Smooth muscle cell (in vitro differentiated cells): ENCODE results near the gene CYP3A4. TPM values are rescaled to one million over a fixed set of nuclear protein-coding genes. Genes with fewer than 3 reads are reported as not detected.

Experiments used
- DNase-seq: peaks from one replicate; lab custom pipeline; 2025; ENCODE audit not compliant: unreplicated experiment; lab: John Stamatoyannopoulos, UW
- H2AFZ ChIP-seq: fragments of 200-600 bp; sonication (generic); 2 replicates; pipeline ENCODE4 v1.6.0; 2016; ENCODE audit warnings: antibody characterized with exemption, low read depth, mild to moderate bottlenecking
- H3F3A ChIP-seq: fragments of 200-600 bp; sonication (generic); 2 replicates; pipeline ENCODE4 v1.6.0; 2017; ENCODE audit warnings: antibody characterized with exemption, low read depth
- H3K27ac ChIP-seq: fragments of 200-600 bp; sonication (generic); 2 replicates; pipeline ENCODE4 v1.5.1; 2016; ENCODE audit warnings: low read depth, mild to moderate bottlenecking
- H3K27me3 ChIP-seq: fragments of 200-600 bp; sonication (generic); 2 replicates; pipeline ENCODE4 v1.6.1; 2016; ENCODE audit warnings: low read depth, mild to moderate bottlenecking
- H3K36me3 ChIP-seq: fragments of 200-600 bp; sonication (generic); 2 replicates; pipeline ENCODE4 v1.5.1; 2016; ENCODE audit warnings: low read depth
- H3K4me1 ChIP-seq: fragments of 200-600 bp; sonication (generic); 2 replicates; pipeline ENCODE4 v1.5.1; 2016; ENCODE audit warnings: low read depth
- H3K4me2 ChIP-seq: fragments of 200-600 bp; sonication (generic); 2 replicates; pipeline ENCODE4 v1.6.0; 2016; ENCODE audit warnings: mild to moderate bottlenecking
- H3K4me3 ChIP-seq: fragments of 200-600 bp; sonication (generic); 2 replicates; pipeline ENCODE4 v1.5.1; 2016; ENCODE audit warnings: mild to moderate bottlenecking
- H3K79me2 ChIP-seq: fragments of 200-600 bp; sonication (generic); 2 replicates; pipeline ENCODE4 v1.6.0; 2016; ENCODE audit warnings: low read depth, mild to moderate bottlenecking
- H3K9ac ChIP-seq: fragments of 200-600 bp; sonication (generic); 2 replicates; pipeline ENCODE4 v1.6.0; 2016; ENCODE audit warnings: low read depth
- H3K9me3 ChIP-seq: fragments of 200-600 bp; sonication (generic); replicated peaks from 2 replicates; pipeline ENCODE4 v1.5.1; 2016; ENCODE audit warnings: low read depth
- H4K20me1 ChIP-seq: fragments of 200-600 bp; sonication (generic); 2 replicates; pipeline ENCODE4 v1.6.0; 2016; ENCODE audit warnings: low read depth
- WGBS: methylation state at CpG from one replicate; pipeline ENCODE4 v1.1.7; 2016; ENCODE audit warnings: low lambda C conversion rate; 5-methylcytosine and 5-hydroxymethylcytosine counted together
- polyA plus RNA-seq: library from polyadenylated mRNA; unstranded; fragments of >200 nt; fragmentation: Nextera tagmentation; extraction: Ambion mirVana; gene quantifications from 2 replicates; pipeline ENCODE4 v1.2.1, GENCODE V29; 2016
- total RNA-seq: library from RNA; depleted of rRNA; stranded (reverse); fragments of >200 nt; gene quantifications from 2 replicates; pipeline ENCODE4 v1.2.3, GENCODE V29; 2014
- TF ChIP-seq, protein P1 (sequence below): fragments of 200-600 bp; sonication (generic); IDR thresholded peaks from 2 replicates; pipeline ENCODE4 v1.5.1; 2017; ENCODE audit warnings: borderline replicate concordance, mild to moderate bottlenecking, antibody characterized with exemption; ENCODE audit not compliant: insufficient read depth, poor library complexity, severe bottlenecking

Gene CYP3A4
- total and polyA plus RNA-seq, 2 experiments from 2014 or later: not detected

- no peaks in the 10 kb centered on the region for H3K9me3 ChIP-seq
- no peaks in the 10 kb centered on the region for H3K27me3 ChIP-seq
- H2AFZ ChIP-seq: no peak overlapping the region
- 76% methylated on average over 5 of the region's 5 CpGs for WGBS
- H3F3A ChIP-seq: no peaks in the 10 kb centered on the region
- H3K4me1 ChIP-seq: no peaks in the 10 kb centered on the region
- H3K79me2 ChIP-seq: no peaks in the 10 kb centered on the region
- no peak overlapping the region for H3K27ac ChIP-seq
- no peak overlapping the region for H3K4me2 ChIP-seq
- H3K9ac ChIP-seq: no peak overlapping the region
- TF ChIP-seq, protein P1, sequence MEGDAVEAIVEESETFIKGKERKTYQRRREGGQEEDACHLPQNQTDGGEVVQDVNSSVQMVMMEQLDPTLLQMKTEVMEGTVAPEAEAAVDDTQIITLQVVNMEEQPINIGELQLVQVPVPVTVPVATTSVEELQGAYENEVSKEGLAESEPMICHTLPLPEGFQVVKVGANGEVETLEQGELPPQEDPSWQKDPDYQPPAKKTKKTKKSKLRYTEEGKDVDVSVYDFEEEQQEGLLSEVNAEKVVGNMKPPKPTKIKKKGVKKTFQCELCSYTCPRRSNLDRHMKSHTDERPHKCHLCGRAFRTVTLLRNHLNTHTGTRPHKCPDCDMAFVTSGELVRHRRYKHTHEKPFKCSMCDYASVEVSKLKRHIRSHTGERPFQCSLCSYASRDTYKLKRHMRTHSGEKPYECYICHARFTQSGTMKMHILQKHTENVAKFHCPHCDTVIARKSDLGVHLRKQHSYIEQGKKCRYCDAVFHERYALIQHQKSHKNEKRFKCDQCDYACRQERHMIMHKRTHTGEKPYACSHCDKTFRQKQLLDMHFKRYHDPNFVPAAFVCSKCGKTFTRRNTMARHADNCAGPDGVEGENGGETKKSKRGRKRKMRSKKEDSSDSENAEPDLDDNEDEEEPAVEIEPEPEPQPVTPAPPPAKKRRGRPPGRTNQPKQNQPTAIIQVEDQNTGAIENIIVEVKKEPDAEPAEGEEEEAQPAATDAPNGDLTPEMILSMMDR: no peak
- no peaks in the 10 kb centered on the region for H3K36me3 ChIP-seq
- DNase-seq: no peak
- no peaks in the 10 kb centered on the region for H4K20me1 ChIP-seq
- no peak overlapping the region for H3K4me3 ChIP-seq
Observed at GRCh38 chr7:99782012-99782953, 1.7 kb downstream of the CYP3A4 start.

- H3K9ac ChIP-seq: no peak overlapping the region
- no peak overlapping the region for H3K4me2 ChIP-seq
- no peak overlapping the region for H3K4me3 ChIP-seq
- no peaks in the 10 kb centered on the region for H4K20me1 ChIP-seq
- 90% methylated on average over 1 of the region's 1 CpG for WGBS
- no peaks in the 10 kb centered on the region for H3K36me3 ChIP-seq
- H3F3A ChIP-seq: no peaks in the 10 kb centered on the region
- no peak for DNase-seq
- no peaks in the 10 kb centered on the region for H3K4me1 ChIP-seq
- TF ChIP-seq, protein P1: no peak
- H2AFZ ChIP-seq: no peak overlapping the region
- H3K79me2 ChIP-seq: no peaks in the 10 kb centered on the region
- H3K9me3 ChIP-seq: no peaks in the 10 kb centered on the region
- no peak overlapping the region for H3K27ac ChIP-seq
- no peaks in the 10 kb centered on the region for H3K27me3 ChIP-seq
Observed at GRCh38 chr7:99780588-99780987, 3.4 kb downstream of the CYP3A4 start.

DNA sequence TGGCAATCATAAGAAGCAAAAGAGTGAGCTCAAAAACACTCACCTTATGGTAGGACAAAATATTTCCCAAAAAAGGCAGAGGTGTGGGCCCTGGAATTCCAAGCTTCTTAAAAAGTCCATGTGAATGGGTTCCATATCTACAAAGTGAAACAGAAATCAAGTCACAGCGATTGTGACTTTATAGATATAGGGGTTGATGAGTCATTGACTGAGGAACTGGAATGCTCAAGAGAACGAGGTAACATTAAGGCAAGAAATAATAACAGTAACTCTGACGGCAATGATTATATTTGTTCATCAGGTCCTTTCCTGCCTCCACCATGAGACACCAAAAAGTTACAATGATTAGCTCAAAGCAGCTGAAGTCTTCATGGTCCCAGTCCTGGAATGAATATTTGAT lies 4.0 kb downstream of the CYP3A4 start:
- no peak overlapping the region for H3K27ac ChIP-seq
- H2AFZ ChIP-seq: no peak overlapping the region
- H3K79me2 ChIP-seq: no peaks in the 10 kb centered on the region
- no peak overlapping the region for H3K4me2 ChIP-seq
- WGBS: 77% methylated on average over 3 of the region's 3 CpGs
- H3K27me3 ChIP-seq: no peaks in the 10 kb centered on the region
- DNase-seq: no peak
- H3K36me3 ChIP-seq: no peaks in the 10 kb centered on the region
- no peaks in the 10 kb centered on the region for H3K9me3 ChIP-seq
- H4K20me1 ChIP-seq: no peaks in the 10 kb centered on the region
- no peak overlapping the region for H3K4me3 ChIP-seq
- H3K4me1 ChIP-seq: no peaks in the 10 kb centered on the region
- H3F3A ChIP-seq: no peaks in the 10 kb centered on the region
- no peak overlapping the region for H3K9ac ChIP-seq
- TF ChIP-seq, protein P1: no peak
